SHP77 (cell line): Measurements from ENCODE around the gene KLK15.
A peak's percentile ranks its signal among the peaks of the same experiment; 100 is the strongest.

ENCODE experiments used
- DNase-seq, 2 experiments: peaks; one replicate each; lab custom pipeline; 2025; lab: John Stamatoyannopoulos, UW

KLK15 gene

GRCh38 chr19:50833117-50833801 is at the start of gene KLK15:
KLK15 (minus strand) TSS chr19:50833574; CDS start chr19:50831492, 2,082 bp downstream.
- DNase-seq: no peak

GRCh38 chr19:50882188-50882587 is 48.8 kb upstream of the KLK15 start:
- no peak for DNase-seq

GRCh38 chr19:50880241-50880640 is 46.9 kb upstream of the KLK15 start:
- no peak for DNase-seq

- no peak for DNase-seq
Observed at GRCh38 chr19:50878851-50879250, 45.5 kb upstream of the KLK15 start.

- DNase-seq: no peak
Observed at GRCh38 chr19:50877338-50877737, 44.0 kb upstream of the KLK15 start.

GRCh38 chr19:50876456-50876855 is 43.1 kb upstream of the KLK15 start:
- DNase-seq: no peak

- DNase-seq: no peak
Observed at GRCh38 chr19:50875795-50876422, 42.5 kb upstream of the KLK15 start.

- DNase-seq: no peak
Observed at GRCh38 chr19:50874211-50874610, 40.8 kb upstream of the KLK15 start.

- no peak for DNase-seq
Observed at GRCh38 chr19:50873056-50873455, 39.7 kb upstream of the KLK15 start, which contains the start of gene KLK2. KLK2 (plus strand) TSS chr19:50873439; CDS start chr19:50873474, 35 bp downstream.

GRCh38 chr19:50870417-50871089 is 37.2 kb upstream of the KLK15 start:
- peak; percentile 76 to 83 for DNase-seq

- DNase-seq: no peak
Observed at GRCh38 chr19:50869479-50869878, 36.1 kb upstream of the KLK15 start.

GRCh38 chr19:50861496-50862286 is 28.3 kb upstream of the KLK15 start:
- DNase-seq: no peak

GRCh38 chr19:50861010-50861409 is 27.6 kb upstream of the KLK15 start:
- DNase-seq: no peak

GRCh38 chr19:50859849-50860248 is 26.5 kb upstream of the KLK15 start:
- no peak for DNase-seq

- DNase-seq: peak; percentile 69 to 72
Observed at GRCh38 chr19:50858886-50859285, 25.5 kb upstream of the KLK15 start.

GRCh38 chr19:50857366-50857765 is 24.0 kb upstream of the KLK15 start:
- no peak for DNase-seq

- DNase-seq: no peak
Observed at GRCh38 chr19:50854636-50855410, 21.4 kb upstream of the KLK15 start, which contains the start of gene KLK3. KLK3 (plus strand) TSS chr19:50854915; CDS start chr19:50854956, 41 bp downstream.

GRCh38 chr19:50851620-50852019 is 18.2 kb upstream of the KLK15 start:
- DNase-seq: peak; percentile 16 to 71

GRCh38 chr19:50850738-50851137 is 17.4 kb upstream of the KLK15 start:
- DNase-seq: no peak

- peak; percentile 25 to 40 for DNase-seq
Observed at GRCh38 chr19:50844296-50844935, 11.0 kb upstream of the KLK15 start.

- DNase-seq: no peak
Observed at GRCh38 chr19:50843701-50844221, 10.4 kb upstream of the KLK15 start.
